ENCODE measurements around the gene AP2A1.

- no peak for TF ChIP-seq CTCF (IDR thresholded peaks at IDR 0.05)
- no peak for TF ChIP-seq POLR2A (IDR thresholded peaks at IDR 0.05)
Observed at GRCh38 chr19:49832556-49832955, 65.8 kb downstream of the AP2A1 start.
